M059J (cell line): ENCODE measurements around the gene SRP14. TPM values are rescaled to one million over a fixed set of nuclear protein-coding genes. Genes with fewer than 3 reads are reported as not detected.
"Not testable (repeated sequence)": the region's sequence is repeated elsewhere in the genome, so short reads cannot be mapped to it uniquely, and the experiment has no call there.

Experiments used
- DNase-seq: peaks from one replicate; pipeline ENCODE4 v3.0.0-alpha.2; 2012; ENCODE audit warnings: low read depth
- total RNA-seq: library from RNA; depleted of rRNA; stranded (reverse); fragments of >200 nt; shearing (Covaris generic); gene quantifications from 2 replicates; pipeline ENCODE4 v1.2.3, GENCODE V29; 2014; rRNA removed

The SRP14 gene
- total RNA-seq, result 236 and 307 TPM in 2 replicates

- DNase-seq, result peak; percentile 92
Measured at GRCh38 chr15:40038638-40039543, at the start of gene SRP14. Gene SRP14, minus strand, starts transcription at chr15:40039181. Its CDS starts 65 bp downstream, at chr15:40039116.

GRCh38 chr15:40087991-40088928, 49.3 kb upstream of the SRP14 start:
- peak; percentile 75 for DNase-seq

GRCh38 chr15:40087068-40087810, 48.3 kb upstream of the SRP14 start:
- DNase-seq, result no peak

- DNase-seq, result no peak
Measured at GRCh38 chr15:40085266-40085665, 46.3 kb upstream of the SRP14 start.

- no peak for DNase-seq
Measured at GRCh38 chr15:40084650-40085049, 45.7 kb upstream of the SRP14 start.

- no peak for DNase-seq
Measured at GRCh38 chr15:40082195-40082883, 43.4 kb upstream of the SRP14 start.

GRCh38 chr15:40081691-40082194, 42.8 kb upstream of the SRP14 start:
- peak; percentile 82 for DNase-seq

GRCh38 chr15:40080847-40081246, 41.9 kb upstream of the SRP14 start:
- no peak for DNase-seq

GRCh38 chr15:40080104-40080503, 41.1 kb upstream of the SRP14 start:
- no peak for DNase-seq

- DNase-seq, result no peak
Measured at GRCh38 chr15:40079456-40079855, 40.5 kb upstream of the SRP14 start.

- peak; percentile 49 for DNase-seq
Measured at GRCh38 chr15:40075298-40076044, 36.5 kb upstream of the SRP14 start.

- not testable (repeated sequence) for DNase-seq
Measured at GRCh38 chr15:40074656-40075055, 35.7 kb upstream of the SRP14 start.

GRCh38 chr15:40073716-40074490, 34.9 kb upstream of the SRP14 start:
- DNase-seq, result not testable (repeated sequence)

GRCh38 chr15:40072216-40072990, 33.4 kb upstream of the SRP14 start:
- DNase-seq, result no peak

GRCh38 chr15:40070608-40071218, 31.7 kb upstream of the SRP14 start:
- no peak for DNase-seq

GRCh38 chr15:40070166-40070557, 31.2 kb upstream of the SRP14 start:
- DNase-seq, result no peak

- peak; percentile 96 for DNase-seq
Measured at GRCh38 chr15:40069178-40070165, 30.5 kb upstream of the SRP14 start.
